Ascending aorta (tissue), 2 donors: ENCODE results near the gene SF3B2. TPM values are rescaled to one million over a fixed set of nuclear protein-coding genes. Genes with fewer than 3 reads are reported as not detected.

Source experiments
- DNase-seq, 2 donors: peaks; one replicate each; pipeline ENCODE4 v3.0.0-alpha.2; 2019; ENCODE audit warnings: low spot score in 2 of 2
- H3K27ac ChIP-seq, 2 donors: fragments of 200-600 bp; sonication (generic); one replicate each; pipeline ENCODE4 v1.5.1; 2016 to 2017; ENCODE audit warnings: mild to moderate bottlenecking in 1 of 2
- H3K27me3 ChIP-seq: fragments of 200-600 bp; sonication (generic); one replicate; pipeline ENCODE4 v1.5.1; 2017
- H3K36me3 ChIP-seq, 2 donors: fragments of 200-600 bp; sonication (generic); one replicate each; pipeline ENCODE4 v1.5.1; 2016
- H3K4me1 ChIP-seq, 2 donors: fragments of 200-600 bp; sonication (generic); one replicate each; pipeline ENCODE4 v1.5.1; 2016 to 2017; ENCODE audit warnings: mild to moderate bottlenecking in 1 of 2
- H3K4me3 ChIP-seq, 2 donors: fragments of 200-600 bp; sonication (generic); one replicate each; pipeline ENCODE4 v1.5.1; 2016 to 2017; ENCODE audit warnings: mild to moderate bottlenecking in 1 of 2
- H3K9me3 ChIP-seq, 2 donors: fragments of 200-600 bp; sonication (generic); one replicate each; pipeline ENCODE4 v1.5.1; 2016
- intact Hi-C: fragments of 100-400 bp; cut with DNase I; formaldehyde crosslinking; loops from one replicate; pipeline ENCODE4 v1.15.1; 2023
- total RNA-seq: library from RNA; depleted of rRNA; stranded (reverse); fragments of >200 nt; gene quantifications from one replicate; pipeline ENCODE4 v1.1.0, GENCODE V29; 2016
- TF ChIP-seq, protein P1 (sequence below), 3 experiments: fragments of 200-600 bp in 2 of 3; fragments of 450-650 bp in 1 of 3; sonication (generic) in 2 of 3; IDR thresholded peaks; one replicate each; pipeline ENCODE4 v1.5.1; 2016 to 2019; ENCODE audit warnings: antibody characterized with exemption in 3 of 3, mild to moderate bottlenecking in 1 of 3, moderate library complexity in 1 of 3

The SF3B2 gene
- total RNA-seq, 1 donor from 2014 or later = 128 TPM

DNA sequence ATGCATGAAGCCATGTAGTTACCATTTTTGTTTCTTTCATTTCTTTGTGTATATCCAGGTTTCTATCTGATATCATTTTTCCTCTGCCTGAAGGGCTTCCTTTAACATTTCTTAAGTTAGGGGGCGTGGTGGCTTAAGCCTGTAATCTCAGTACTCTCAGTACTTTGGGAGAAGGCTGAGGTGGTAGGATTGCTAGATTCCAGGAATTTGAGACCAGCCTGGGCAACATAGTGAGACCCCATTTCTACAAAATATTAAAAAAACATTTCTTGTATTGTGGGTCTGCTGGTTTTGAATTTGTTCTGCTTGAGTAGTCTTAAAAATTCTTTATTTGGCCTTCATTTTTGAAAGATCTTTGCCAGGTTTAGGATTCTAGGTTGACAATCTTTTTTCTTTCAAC lies 12.4 kb downstream of the SF3B2 start:
- Histone ChIP-seq H3K4me3 (no peak overlapping the region), H3K4me1 (peaks cover 0 to 13% of the 10 kb centered on the region in 2 donors), H3K27ac (no peak overlapping the region), H3K27me3 (no peaks in the 10 kb centered on the region), H3K9me3 (no peaks in the 10 kb centered on the region), H3K36me3 (peaks cover 71 to 79% of the 10 kb centered on the region in 2 donors)
- TF ChIP-seq, protein P1, sequence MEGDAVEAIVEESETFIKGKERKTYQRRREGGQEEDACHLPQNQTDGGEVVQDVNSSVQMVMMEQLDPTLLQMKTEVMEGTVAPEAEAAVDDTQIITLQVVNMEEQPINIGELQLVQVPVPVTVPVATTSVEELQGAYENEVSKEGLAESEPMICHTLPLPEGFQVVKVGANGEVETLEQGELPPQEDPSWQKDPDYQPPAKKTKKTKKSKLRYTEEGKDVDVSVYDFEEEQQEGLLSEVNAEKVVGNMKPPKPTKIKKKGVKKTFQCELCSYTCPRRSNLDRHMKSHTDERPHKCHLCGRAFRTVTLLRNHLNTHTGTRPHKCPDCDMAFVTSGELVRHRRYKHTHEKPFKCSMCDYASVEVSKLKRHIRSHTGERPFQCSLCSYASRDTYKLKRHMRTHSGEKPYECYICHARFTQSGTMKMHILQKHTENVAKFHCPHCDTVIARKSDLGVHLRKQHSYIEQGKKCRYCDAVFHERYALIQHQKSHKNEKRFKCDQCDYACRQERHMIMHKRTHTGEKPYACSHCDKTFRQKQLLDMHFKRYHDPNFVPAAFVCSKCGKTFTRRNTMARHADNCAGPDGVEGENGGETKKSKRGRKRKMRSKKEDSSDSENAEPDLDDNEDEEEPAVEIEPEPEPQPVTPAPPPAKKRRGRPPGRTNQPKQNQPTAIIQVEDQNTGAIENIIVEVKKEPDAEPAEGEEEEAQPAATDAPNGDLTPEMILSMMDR (IDR thresholded peaks at IDR 0.05) = no peak
- DNase-seq = no peak
- intact Hi-C loops = no loop called here

DNA sequence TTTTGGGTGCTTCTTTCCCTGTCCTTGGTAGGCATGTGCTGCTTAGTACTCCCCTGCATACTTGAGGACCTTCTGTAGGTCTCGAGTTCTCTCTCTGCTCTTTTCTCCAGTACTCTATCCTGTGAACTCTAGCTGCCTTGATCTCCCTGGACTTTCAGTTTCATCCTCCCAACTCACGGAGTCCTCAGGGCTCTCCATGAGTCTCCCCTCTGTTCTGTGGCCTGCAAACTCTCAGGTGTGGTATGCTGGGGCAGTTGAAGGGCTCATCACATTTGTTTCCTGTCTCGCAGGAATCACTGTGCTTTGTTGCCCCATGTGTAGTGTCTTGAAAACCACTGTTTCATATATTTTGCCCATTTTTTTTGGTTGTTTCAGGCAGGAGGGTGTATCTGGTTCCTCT lies 14.6 kb downstream of the SF3B2 start:
- Histone ChIP-seq H3K4me1 (peaks cover 4 to 19% of the 10 kb centered on the region in 2 donors), H3K4me3 (no peak overlapping the region), H3K9me3 (no peaks in the 10 kb centered on the region), H3K36me3 (peaks cover 49 to 57% of the 10 kb centered on the region in 2 donors), H3K27ac (no peak overlapping the region), H3K27me3 (no peaks in the 10 kb centered on the region)
- TF ChIP-seq, protein P1 (IDR thresholded peaks at IDR 0.05) = no peak
- no peak for DNase-seq
- intact Hi-C loops = loop anchor here (5.0 kb wide), 1 partner anchor 179 kb away; the partner anchor contains the start of gene FIBP

DNA sequence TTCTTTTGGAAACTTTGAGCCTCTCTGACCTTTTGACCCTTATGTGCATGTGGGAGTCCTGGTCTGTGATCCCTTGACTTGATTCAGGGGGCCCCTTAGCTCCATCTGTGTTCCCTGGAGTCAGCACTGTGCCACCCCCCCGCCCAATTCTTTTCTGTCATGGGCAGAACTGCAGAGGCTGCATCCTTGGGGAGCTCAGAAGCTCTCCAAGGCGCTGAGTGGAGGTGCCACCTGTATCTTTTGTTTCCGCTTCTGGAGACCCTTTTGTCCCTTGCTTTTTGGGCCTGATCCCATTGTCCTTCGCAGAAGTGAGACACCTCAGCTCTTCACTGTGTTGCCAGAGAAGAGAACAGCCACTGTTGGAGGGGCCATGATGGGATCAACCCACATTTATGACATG lies 15.5 kb downstream of the SF3B2 start:
- H3K27me3 ChIP-seq = no peaks in the 10 kb centered on the region
- H3K36me3 ChIP-seq = peaks cover 43 to 50% of the 10 kb centered on the region in 2 donors
- H3K4me3 ChIP-seq = no peak overlapping the region
- TF ChIP-seq, protein P1 (IDR thresholded peaks at IDR 0.05) = no peak
- peak overlapping the region; percentile 97 for H3K27ac ChIP-seq
- H3K4me1 ChIP-seq = peaks cover 4 to 22% of the 10 kb centered on the region in 2 donors
- no peak for DNase-seq
- intact Hi-C loops = loop anchor here (5.0 kb wide), 1 partner anchor 180 kb away; the partner anchor contains the start of gene FIBP
- H3K9me3 ChIP-seq = no peaks in the 10 kb centered on the region

DNA sequence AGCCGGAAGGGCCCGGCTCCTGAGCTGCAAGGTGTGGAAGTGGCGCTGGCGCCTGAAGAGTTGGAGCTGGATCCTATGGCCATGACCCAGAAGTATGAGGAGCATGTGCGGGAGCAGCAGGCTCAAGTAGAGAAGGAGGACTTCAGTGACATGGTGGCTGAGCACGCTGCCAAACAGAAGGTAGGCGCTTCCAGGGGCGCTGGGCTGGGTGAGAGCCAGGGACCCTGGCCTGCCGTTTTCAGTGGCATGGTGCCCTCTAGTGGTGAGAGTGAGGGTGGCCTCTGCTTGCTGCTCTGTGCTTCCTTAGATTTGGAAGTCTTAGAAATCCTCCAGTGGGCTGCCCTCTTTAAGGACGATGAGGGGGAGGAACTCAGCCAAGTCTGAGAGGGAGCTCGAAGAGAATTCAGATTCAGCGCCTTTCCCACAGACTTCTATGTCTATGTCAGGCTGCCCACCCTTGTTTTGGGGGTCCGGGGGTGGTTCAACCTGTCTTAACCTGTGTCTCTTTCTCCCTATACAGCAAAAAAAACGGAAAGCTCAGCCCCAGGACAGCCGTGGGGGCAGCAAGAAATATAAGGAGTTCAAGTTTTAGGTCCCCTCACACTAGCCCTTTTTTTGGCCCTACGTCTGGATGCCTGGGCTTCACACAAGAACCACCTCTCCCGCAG lies 16.1 kb downstream of the SF3B2 start:
- intact Hi-C loops = loop anchor here (5.0 kb wide), 1 partner anchor 181 kb away; the partner anchor contains the start of gene FIBP
- DNase-seq = peak in 1 of 2 donors; percentile 83
- H3K36me3 ChIP-seq = peaks cover 36 to 44% of the 10 kb centered on the region in 2 donors
- no peaks in the 10 kb centered on the region for H3K9me3 ChIP-seq
- TF ChIP-seq, protein P1 (IDR thresholded peaks at IDR 0.05) = peak; percentile 76 to 88 (median 81)
- H3K4me3 ChIP-seq = no peak overlapping the region
- peaks cover 4 to 22% of the 10 kb centered on the region in 2 donors for H3K4me1 ChIP-seq
- no peaks in the 10 kb centered on the region for H3K27me3 ChIP-seq
- peak overlapping the region; percentile 97 for H3K27ac ChIP-seq

DNA sequence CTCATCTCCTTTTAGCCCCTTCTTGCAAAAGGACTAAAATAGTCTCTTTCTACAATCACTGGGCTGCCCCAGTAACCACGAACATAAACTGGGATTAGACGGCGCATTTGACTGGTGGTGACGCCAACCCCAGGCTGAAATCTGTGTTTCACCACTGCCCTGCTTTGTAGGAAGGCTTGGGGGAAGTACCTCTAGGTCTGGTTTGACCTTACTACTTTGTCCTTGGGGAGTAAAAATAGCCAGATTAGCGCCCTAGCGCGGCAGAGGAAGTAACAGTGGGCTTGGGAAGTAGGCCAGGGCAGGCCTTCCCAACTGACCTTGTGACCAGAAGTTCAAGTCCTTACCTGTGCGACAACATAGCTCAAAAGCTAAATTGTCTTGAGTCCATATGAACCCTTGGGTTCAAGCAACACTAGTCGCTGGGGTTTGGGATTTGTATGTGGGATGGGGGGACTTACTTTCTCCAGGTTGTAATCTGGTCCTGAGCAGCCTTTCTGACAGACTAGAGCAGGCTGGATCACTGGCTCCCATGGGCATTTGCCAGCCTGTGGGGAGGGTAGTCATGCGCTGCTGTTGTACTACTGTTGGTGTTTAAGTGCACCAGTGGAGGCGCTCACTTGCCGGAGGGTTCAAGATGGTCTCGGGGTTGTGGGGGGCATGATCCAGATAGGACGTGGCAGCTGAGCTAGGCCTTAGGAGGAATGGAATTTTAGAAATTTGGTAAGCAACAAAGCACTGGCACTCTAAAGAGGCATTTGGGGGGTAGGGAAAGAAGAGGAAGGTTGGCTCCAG lies 17.0 kb downstream of the SF3B2 start:
- H3K27ac ChIP-seq = peak overlapping the region; percentile 97
- H3K27me3 ChIP-seq = no peaks in the 10 kb centered on the region
- DNase-seq = peak; percentile 42 to 84
- peak overlapping the region; percentile 91 to 97 for H3K4me3 ChIP-seq
- H3K9me3 ChIP-seq = no peaks in the 10 kb centered on the region
- H3K36me3 ChIP-seq = peaks cover 28 to 35% of the 10 kb centered on the region in 2 donors
- H3K4me1 ChIP-seq = peaks cover 4 to 22% of the 10 kb centered on the region in 2 donors
- intact Hi-C loops = loop anchor here (5.0 kb wide), 1 partner anchor 182 kb away; the partner anchor contains the start of gene FIBP
- TF ChIP-seq, protein P1 (IDR thresholded peaks at IDR 0.05) = peak in 2 of 3 experiments; percentile 24 to 29
